Measurements from ENCODE around the gene ALKBH6. TPM values are rescaled to one million over a fixed set of nuclear protein-coding genes. Genes with fewer than 3 reads are reported as not detected.

ALKBH6 gene
- total and polyA plus RNA-seq, 10 of the 15 experiments (the other 5 are each of a cell fraction or from before 2014, with no cell fraction given) = 1.2 to 56.5 (median 36.1) TPM

DNA sequence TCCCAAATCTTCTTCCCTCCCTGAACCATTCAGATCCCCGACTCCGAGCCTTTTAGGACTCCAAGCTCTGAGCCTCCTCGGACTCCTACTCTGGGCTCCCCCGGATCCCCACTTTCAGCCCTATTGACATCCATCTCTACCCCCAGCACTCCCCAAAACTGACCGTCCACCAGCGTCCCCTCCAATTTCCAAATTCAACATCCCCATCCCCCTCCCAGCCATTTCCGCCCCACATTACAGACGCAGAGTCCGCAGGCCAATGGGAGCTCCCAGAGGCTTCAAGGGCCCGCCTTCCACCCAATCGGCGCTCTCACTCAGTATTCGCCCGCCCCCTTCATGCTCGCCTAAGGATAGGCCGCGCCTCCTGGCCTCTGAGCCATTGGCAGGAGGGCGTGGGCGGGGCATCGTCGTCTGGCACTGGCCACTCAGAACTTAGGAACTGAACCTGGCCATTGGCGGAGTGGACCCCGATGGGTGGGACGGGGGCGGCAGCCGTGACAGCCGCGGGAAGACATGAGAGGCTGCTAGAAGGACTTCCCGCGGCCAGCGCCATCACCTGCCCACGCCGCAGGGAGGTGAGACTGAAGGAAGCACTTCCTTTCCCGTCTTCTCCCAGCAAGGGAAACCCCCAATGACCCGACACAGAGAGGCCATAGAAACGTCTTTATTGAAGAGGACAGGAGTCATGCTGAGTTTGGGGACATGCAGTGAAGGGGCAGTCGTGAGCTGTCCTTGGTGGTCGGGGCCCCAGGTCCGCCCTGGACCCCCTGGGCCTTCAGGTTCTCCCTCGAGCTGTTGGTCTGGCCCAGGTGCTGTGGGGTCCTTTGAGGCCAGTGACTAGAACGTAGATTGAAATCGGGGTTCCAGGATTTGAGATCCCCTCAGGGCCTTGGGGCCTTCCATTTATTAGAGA is at the start of gene ALKBH6 (continued):
- TF ChIP-seq, protein P1, sequence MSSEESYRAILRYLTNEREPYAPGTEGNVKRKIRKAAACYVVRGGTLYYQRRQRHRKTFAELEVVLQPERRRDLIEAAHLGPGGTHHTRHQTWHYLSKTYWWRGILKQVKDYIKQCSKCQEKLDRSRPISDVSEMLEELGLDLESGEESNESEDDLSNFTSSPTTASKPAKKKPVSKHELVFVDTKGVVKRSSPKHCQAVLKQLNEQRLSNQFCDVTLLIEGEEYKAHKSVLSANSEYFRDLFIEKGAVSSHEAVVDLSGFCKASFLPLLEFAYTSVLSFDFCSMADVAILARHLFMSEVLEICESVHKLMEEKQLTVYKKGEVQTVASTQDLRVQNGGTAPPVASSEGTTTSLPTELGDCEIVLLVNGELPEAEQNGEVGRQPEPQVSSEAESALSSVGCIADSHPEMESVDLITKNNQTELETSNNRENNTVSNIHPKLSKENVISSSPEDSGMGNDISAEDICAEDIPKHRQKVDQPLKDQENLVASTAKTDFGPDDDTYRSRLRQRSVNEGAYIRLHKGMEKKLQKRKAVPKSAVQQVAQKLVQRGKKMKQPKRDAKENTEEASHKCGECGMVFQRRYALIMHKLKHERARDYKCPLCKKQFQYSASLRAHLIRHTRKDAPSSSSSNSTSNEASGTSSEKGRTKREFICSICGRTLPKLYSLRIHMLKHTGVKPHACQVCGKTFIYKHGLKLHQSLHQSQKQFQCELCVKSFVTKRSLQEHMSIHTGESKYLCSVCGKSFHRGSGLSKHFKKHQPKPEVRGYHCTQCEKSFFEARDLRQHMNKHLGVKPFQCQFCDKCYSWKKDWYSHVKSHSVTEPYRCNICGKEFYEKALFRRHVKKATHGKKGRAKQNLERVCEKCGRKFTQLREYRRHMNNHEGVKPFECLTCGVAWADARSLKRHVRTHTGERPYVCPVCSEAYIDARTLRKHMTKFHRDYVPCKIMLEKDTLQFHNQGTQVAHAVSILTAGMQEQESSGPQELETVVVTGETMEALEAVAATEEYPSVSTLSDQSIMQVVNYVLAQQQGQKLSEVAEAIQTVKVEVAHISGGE (CRISPR knock-in tag; IDR thresholded peaks at IDR 0.05) = no peak
- TF ChIP-seq SIN3A (IDR thresholded peaks at IDR 0.05; ENCODE audit: low read depth, low read length) (peak; percentile 79; the same call in 1 of the 2 replicates), GABPA (IDR thresholded peaks at IDR 0.05; ENCODE audit: low read depth) (peak; percentile 77), RELB (IDR thresholded peaks at IDR 0.05; ENCODE audit: low read depth) (peak; percentile 74), CREM (IDR thresholded peaks at IDR 0.05; ENCODE audit: low read depth) (peak; percentile 74), WRNIP1 (IDR thresholded peaks at IDR 0.05; ENCODE audit: borderline replicate concordance, low read depth, low read length) (no peak), SREBF2 (IDR thresholded peaks at IDR 0.05; ENCODE audit: low read length) (no peak)
- TF ChIP-seq, protein P2, sequence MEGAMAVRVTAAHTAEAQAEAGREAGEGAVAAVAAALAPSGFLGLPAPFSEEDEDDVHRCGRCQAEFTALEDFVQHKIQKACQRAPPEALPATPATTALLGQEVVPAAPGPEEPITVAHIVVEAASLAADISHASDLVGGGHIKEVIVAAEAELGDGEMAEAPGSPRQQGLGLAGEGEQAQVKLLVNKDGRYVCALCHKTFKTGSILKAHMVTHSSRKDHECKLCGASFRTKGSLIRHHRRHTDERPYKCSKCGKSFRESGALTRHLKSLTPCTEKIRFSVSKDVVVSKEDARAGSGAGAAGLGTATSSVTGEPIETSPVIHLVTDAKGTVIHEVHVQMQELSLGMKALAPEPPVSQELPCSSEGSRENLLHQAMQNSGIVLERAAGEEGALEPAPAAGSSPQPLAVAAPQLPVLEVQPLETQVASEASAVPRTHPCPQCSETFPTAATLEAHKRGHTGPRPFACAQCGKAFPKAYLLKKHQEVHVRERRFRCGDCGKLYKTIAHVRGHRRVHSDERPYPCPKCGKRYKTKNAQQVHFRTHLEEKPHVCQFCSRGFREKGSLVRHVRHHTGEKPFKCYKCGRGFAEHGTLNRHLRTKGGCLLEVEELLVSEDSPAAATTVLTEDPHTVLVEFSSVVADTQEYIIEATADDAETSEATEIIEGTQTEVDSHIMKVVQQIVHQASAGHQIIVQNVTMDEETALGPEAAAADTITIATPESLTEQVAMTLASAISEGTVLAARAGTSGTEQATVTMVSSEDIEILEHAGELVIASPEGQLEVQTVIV (IDR thresholded peaks at IDR 0.05; ENCODE audit: borderline replicate concordance, partially characterized antibody) = peak; percentile 81
- TF ChIP-seq, protein P3, sequence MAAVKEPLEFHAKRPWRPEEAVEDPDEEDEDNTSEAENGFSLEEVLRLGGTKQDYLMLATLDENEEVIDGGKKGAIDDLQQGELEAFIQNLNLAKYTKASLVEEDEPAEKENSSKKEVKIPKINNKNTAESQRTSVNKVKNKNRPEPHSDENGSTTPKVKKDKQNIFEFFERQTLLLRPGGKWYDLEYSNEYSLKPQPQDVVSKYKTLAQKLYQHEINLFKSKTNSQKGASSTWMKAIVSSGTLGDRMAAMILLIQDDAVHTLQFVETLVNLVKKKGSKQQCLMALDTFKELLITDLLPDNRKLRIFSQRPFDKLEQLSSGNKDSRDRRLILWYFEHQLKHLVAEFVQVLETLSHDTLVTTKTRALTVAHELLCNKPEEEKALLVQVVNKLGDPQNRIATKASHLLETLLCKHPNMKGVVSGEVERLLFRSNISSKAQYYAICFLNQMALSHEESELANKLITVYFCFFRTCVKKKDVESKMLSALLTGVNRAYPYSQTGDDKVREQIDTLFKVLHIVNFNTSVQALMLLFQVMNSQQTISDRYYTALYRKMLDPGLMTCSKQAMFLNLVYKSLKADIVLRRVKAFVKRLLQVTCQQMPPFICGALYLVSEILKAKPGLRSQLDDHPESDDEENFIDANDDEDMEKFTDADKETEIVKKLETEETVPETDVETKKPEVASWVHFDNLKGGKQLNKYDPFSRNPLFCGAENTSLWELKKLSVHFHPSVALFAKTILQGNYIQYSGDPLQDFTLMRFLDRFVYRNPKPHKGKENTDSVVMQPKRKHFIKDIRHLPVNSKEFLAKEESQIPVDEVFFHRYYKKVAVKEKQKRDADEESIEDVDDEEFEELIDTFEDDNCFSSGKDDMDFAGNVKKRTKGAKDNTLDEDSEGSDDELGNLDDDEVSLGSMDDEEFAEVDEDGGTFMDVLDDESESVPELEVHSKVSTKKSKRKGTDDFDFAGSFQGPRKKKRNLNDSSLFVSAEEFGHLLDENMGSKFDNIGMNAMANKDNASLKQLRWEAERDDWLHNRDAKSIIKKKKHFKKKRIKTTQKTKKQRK (IDR thresholded peaks at IDR 0.05; ENCODE audit: low read depth, low read length) = peak; percentile 86
- TF ChIP-seq, protein P4, sequence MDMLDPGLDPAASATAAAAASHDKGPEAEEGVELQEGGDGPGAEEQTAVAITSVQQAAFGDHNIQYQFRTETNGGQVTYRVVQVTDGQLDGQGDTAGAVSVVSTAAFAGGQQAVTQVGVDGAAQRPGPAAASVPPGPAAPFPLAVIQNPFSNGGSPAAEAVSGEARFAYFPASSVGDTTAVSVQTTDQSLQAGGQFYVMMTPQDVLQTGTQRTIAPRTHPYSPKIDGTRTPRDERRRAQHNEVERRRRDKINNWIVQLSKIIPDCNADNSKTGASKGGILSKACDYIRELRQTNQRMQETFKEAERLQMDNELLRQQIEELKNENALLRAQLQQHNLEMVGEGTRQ (IDR thresholded peaks at IDR 0.05; ENCODE audit: borderline replicate concordance, low read depth, low read length) = no peak
